ENCODE measurements around the gene AGK.

Gene AGK, protein sequence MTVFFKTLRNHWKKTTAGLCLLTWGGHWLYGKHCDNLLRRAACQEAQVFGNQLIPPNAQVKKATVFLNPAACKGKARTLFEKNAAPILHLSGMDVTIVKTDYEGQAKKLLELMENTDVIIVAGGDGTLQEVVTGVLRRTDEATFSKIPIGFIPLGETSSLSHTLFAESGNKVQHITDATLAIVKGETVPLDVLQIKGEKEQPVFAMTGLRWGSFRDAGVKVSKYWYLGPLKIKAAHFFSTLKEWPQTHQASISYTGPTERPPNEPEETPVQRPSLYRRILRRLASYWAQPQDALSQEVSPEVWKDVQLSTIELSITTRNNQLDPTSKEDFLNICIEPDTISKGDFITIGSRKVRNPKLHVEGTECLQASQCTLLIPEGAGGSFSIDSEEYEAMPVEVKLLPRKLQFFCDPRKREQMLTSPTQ

DNA sequence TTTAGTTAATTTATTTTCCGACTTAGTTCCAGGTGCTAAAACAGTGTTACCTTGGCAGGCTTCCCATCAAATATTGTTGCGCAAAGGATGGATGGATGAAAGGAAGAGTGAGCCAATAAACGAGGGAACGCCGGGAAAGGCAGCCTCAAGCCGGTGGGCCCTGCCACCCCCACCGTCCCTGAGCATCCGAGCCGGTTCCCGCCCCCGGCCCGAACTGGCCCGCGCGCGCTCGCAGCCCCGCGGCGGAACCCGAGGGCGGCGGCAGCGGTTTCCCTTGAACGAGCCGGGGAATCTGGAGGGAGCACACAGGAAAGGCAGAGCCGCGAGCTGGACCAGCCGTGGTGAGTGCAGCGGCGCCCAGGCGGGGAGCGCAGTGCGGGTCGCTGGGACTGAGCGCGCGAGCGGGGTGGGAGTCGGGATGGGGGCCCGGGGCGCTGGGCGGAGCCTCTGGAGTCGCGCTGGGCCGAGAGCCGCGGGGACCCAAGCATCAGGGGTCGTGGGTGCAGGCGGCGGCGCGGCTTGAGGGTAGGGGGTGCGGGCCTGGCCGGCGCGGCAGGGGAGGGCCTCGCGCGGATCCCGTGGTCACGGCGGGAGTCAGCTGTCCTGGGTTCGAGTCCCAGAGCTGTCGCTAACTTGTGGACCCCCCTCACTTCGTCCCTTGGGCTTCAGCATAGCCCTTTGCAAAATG lies at the start of gene AGK:
TSS of gene AGK (plus strand) at position 317 of the 688 bp plus-strand sequence. CDS start 4,057 bp downstream, outside the sequence.
- Histone ChIP-seq H3K9me3 (ENCODE audit: control insufficient read depth, insufficient read depth, low read length) (no peaks in the 10 kb centered on the region), H3K27ac (ENCODE audit: low read depth, low read length) (peak within 1 kb of the TSS; percentile 11), H3K4me1 (ENCODE audit: control insufficient read depth, insufficient read depth, low read length) (peaks cover 12% of the 10 kb centered on the region; the same call in 1 of the 2 replicates), H3K27me3 (ENCODE audit: control insufficient read depth, insufficient read depth, low read length) (no peaks in the 10 kb centered on the region), H3K4me3 (ENCODE audit: low read depth, low read length) (peak within 1 kb of the TSS; percentile 86), H3K9ac (ENCODE audit: low read depth, low read length) (peak within 1 kb of the TSS; percentile 58; the same call in 1 of the 2 replicates), H3K36me3 (ENCODE audit: control insufficient read depth, insufficient read depth, low read length) (peaks cover 15% of the 10 kb centered on the region)

DNA sequence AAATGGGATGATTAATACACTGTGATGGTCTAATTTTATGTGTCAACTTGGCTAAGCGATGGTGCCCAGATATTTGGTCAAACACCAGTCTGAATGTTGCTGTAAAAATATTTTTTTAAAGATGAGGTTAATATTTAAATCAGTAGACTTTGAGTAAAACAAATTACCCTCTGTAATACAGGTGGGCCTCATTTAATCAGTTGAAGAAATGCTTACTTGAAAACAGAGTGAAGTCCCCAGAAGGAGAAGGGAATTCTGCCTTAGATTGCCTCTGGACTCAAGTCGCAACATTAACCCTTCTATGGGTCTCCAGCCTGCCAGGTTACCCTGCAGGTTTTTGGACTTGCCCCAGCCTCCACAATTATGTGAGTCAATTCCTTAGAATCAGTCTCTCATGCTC lies 49.8 kb upstream of the AGK start:
- H3K27me3 ChIP-seq (ENCODE audit: control insufficient read depth, insufficient read depth, low read length): no peaks in the 10 kb centered on the region

DNA sequence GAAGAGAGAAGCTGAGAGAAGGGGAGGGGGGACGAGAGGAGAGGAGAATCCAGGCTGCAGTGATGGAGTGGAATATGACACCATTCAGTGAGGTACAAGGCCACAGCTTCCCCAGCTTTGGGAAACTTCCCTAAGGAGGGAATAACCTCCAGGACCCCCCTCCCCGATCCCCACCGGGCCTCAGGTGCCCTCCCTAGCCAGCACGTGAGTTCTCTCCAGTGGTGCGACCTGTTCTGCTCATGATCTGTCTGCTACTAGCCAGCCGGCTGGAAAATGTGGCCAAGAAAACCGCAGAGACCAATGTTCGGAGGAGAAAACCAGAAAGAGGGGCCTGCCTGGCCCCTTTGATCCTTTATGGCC lies 39.9 kb upstream of the AGK start:
- H3K9ac ChIP-seq (ENCODE audit: low read depth, low read length): peak overlapping the region; percentile 2
- no peak overlapping the region for H3K27ac ChIP-seq (ENCODE audit: low read depth, low read length)
- no peaks in the 10 kb centered on the region for H3K36me3 ChIP-seq (ENCODE audit: control insufficient read depth, insufficient read depth, low read length)
- no peaks in the 10 kb centered on the region for H3K9me3 ChIP-seq (ENCODE audit: control insufficient read depth, insufficient read depth, low read length)
- H3K4me3 ChIP-seq (ENCODE audit: low read depth, low read length): peak overlapping the region; percentile 43
- peaks cover 16% of the 10 kb centered on the region for H3K4me1 ChIP-seq (ENCODE audit: control insufficient read depth, insufficient read depth, low read length)
- peaks cover 17% of the 10 kb centered on the region for H3K27me3 ChIP-seq (ENCODE audit: control insufficient read depth, insufficient read depth, low read length)

More for the DNA sequence above, 49.8 kb upstream of the AGK start:
- H3K36me3 ChIP-seq (ENCODE audit: control insufficient read depth, insufficient read depth, low read length): no peaks in the 10 kb centered on the region
- no peaks in the 10 kb centered on the region for H3K9me3 ChIP-seq (ENCODE audit: control insufficient read depth, insufficient read depth, low read length)
- H3K4me1 ChIP-seq (ENCODE audit: control insufficient read depth, insufficient read depth, low read length): no peaks in the 10 kb centered on the region
- no peak overlapping the region for H3K27ac ChIP-seq (ENCODE audit: low read depth, low read length)
- H3K9ac ChIP-seq (ENCODE audit: low read depth, low read length): no peak overlapping the region
- no peak overlapping the region for H3K4me3 ChIP-seq (ENCODE audit: low read depth, low read length)

DNA sequence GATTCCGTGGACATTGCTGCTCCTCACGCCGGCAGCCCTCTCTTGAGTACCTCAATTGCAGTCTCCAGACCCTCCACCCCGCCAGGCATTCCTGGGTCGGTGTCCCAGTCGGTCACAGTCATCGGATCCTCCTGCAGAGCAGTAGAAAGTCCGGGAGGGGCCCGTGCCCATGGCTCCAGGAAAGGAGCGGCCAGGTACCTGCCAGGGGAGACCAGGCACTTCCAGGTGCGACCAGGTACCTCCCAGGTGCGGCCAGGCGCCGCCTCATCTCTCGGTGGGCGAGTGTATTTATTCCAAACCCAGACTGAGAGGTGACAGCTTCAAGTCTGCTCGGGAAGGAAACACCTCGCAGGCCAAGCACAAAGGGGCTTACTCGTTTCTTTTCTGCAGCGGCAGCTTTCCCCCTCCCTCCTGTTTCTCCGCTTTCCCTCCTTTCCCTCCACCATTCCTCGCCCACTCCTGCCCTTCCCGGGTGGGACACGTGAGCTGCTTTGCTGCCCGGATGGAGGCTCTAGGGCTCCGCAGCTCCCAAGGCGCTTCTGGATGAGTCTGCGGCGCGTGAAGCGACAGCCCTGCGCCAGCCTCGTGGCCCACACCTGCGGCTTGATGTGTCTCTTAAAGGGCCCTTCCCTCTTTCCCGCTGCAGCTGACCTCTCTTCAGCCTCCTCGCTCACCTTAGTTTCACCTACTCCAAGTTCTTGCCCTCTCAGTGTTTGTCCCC lies 39.4 kb upstream of the AGK start:
- peaks cover 16% of the 10 kb centered on the region for H3K4me1 ChIP-seq (ENCODE audit: control insufficient read depth, insufficient read depth, low read length)
- H3K9me3 ChIP-seq (ENCODE audit: control insufficient read depth, insufficient read depth, low read length): no peaks in the 10 kb centered on the region
- no peaks in the 10 kb centered on the region for H3K36me3 ChIP-seq (ENCODE audit: control insufficient read depth, insufficient read depth, low read length)
- H3K27ac ChIP-seq (ENCODE audit: low read depth, low read length): no peak overlapping the region
- peak overlapping the region; percentile 43 for H3K4me3 ChIP-seq (ENCODE audit: low read depth, low read length)
- H3K27me3 ChIP-seq (ENCODE audit: control insufficient read depth, insufficient read depth, low read length): peaks cover 17% of the 10 kb centered on the region
- peak overlapping the region; percentile 2 for H3K9ac ChIP-seq (ENCODE audit: low read depth, low read length)

DNA sequence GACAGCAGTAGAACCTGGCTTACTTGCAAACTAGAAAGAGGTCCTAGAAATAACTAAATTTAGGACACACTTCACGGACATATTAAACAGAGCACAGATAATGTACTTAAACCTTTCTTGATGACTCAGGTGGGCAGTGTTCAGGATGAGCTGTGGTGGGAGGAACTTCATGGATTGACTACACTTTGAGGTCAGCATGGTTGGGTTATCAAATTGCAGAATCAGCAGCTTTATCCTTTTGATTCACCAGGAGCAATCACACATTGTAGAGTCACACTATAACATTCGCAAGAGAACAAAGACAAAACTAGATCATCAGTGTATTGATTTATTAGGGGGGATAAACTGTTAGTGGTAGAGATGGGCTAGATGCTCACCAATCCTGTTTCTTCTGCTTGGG lies 38.6 kb upstream of the AGK start:
- Histone ChIP-seq H3K27me3 (ENCODE audit: control insufficient read depth, insufficient read depth, low read length) (peaks cover 17% of the 10 kb centered on the region), H3K9me3 (ENCODE audit: control insufficient read depth, insufficient read depth, low read length) (no peaks in the 10 kb centered on the region), H3K27ac (ENCODE audit: low read depth, low read length) (no peak overlapping the region), H3K4me3 (ENCODE audit: low read depth, low read length) (no peak overlapping the region), H3K4me1 (ENCODE audit: control insufficient read depth, insufficient read depth, low read length) (peaks cover 16% of the 10 kb centered on the region), H3K9ac (ENCODE audit: low read depth, low read length) (no peak overlapping the region), H3K36me3 (ENCODE audit: control insufficient read depth, insufficient read depth, low read length) (no peaks in the 10 kb centered on the region)

DNA sequence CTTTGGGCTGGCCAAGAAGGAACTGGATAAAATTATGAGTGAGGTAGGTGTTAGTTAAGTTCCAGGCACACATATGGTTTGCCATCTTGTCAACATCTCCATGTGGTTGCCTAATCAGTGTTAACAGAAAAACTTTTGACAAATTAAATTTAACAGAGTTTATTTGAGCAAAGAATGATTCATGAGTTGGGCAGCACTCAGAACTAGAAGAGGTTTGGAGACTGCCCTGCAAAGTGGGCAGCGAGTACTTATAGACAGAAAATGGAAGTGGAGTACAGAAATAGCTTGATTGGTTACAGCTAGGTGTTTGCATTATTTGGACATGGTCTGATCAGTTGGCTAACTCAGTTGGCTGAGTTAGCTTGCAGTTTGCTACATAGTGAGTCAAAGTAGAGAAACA lies 37.5 kb upstream of the AGK start:
- no peak overlapping the region for H3K27ac ChIP-seq (ENCODE audit: low read depth, low read length)
- H3K9me3 ChIP-seq (ENCODE audit: control insufficient read depth, insufficient read depth, low read length): no peaks in the 10 kb centered on the region
- H3K4me1 ChIP-seq (ENCODE audit: control insufficient read depth, insufficient read depth, low read length): peaks cover 16% of the 10 kb centered on the region
- no peak overlapping the region for H3K9ac ChIP-seq (ENCODE audit: low read depth, low read length)
- no peaks in the 10 kb centered on the region for H3K36me3 ChIP-seq (ENCODE audit: control insufficient read depth, insufficient read depth, low read length)
- H3K27me3 ChIP-seq (ENCODE audit: control insufficient read depth, insufficient read depth, low read length): peaks cover 17% of the 10 kb centered on the region
- no peak overlapping the region for H3K4me3 ChIP-seq (ENCODE audit: low read depth, low read length)

DNA sequence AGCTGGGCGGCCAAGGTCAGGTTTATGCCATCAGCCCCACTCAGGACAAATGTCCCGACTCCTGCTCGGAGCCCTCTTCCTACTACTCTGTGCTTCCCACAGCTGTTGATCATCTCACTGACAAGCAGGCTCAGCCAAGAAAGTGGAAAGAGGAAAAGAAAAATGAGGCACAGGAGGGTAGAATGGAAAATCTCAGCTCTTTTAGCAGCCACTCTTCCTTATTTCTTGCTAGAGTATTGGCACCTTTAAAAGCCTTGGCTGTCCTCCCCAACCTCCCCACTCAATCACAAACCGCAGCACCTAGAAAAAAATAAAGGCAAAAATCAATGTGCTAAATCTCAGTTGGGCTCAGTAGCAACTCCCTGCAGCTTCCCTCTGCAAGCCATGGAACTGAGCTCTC lies 35.3 kb upstream of the AGK start:
- no peak overlapping the region for H3K4me3 ChIP-seq (ENCODE audit: low read depth, low read length)
- H3K4me1 ChIP-seq (ENCODE audit: control insufficient read depth, insufficient read depth, low read length): peaks cover 12% of the 10 kb centered on the region
- no peak overlapping the region for H3K9ac ChIP-seq (ENCODE audit: low read depth, low read length)
- peaks cover 17% of the 10 kb centered on the region for H3K27me3 ChIP-seq (ENCODE audit: control insufficient read depth, insufficient read depth, low read length)
- H3K27ac ChIP-seq (ENCODE audit: low read depth, low read length): no peak overlapping the region
- no peaks in the 10 kb centered on the region for H3K9me3 ChIP-seq (ENCODE audit: control insufficient read depth, insufficient read depth, low read length)
- H3K36me3 ChIP-seq (ENCODE audit: control insufficient read depth, insufficient read depth, low read length): no peaks in the 10 kb centered on the region

DNA sequence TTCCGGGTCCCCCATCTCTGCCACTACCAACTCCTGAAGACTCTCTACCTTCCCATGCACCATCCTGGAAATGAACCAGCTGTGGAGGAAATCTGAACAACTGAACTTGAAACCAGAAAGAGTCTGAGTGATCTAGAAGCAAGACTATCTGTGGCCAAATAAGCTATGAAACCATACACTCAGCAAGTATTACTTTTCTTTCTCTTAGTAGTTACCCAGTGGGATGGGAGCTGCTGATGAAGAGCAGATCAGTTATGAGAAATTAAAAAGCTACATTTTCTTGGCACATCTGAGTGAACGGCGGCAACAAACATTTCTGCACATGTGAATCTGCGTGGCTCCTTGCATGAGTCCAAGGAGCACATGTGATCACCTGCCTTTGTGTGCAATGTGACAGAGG lies 31.6 kb upstream of the AGK start:
- Histone ChIP-seq H3K4me1 (ENCODE audit: control insufficient read depth, insufficient read depth, low read length) (no peaks in the 10 kb centered on the region), H3K36me3 (ENCODE audit: control insufficient read depth, insufficient read depth, low read length) (no peaks in the 10 kb centered on the region), H3K9ac (ENCODE audit: low read depth, low read length) (no peak overlapping the region), H3K27ac (ENCODE audit: low read depth, low read length) (no peak overlapping the region), H3K27me3 (ENCODE audit: control insufficient read depth, insufficient read depth, low read length) (no peaks in the 10 kb centered on the region), H3K4me3 (ENCODE audit: low read depth, low read length) (no peak overlapping the region), H3K9me3 (ENCODE audit: control insufficient read depth, insufficient read depth, low read length) (no peaks in the 10 kb centered on the region)

DNA sequence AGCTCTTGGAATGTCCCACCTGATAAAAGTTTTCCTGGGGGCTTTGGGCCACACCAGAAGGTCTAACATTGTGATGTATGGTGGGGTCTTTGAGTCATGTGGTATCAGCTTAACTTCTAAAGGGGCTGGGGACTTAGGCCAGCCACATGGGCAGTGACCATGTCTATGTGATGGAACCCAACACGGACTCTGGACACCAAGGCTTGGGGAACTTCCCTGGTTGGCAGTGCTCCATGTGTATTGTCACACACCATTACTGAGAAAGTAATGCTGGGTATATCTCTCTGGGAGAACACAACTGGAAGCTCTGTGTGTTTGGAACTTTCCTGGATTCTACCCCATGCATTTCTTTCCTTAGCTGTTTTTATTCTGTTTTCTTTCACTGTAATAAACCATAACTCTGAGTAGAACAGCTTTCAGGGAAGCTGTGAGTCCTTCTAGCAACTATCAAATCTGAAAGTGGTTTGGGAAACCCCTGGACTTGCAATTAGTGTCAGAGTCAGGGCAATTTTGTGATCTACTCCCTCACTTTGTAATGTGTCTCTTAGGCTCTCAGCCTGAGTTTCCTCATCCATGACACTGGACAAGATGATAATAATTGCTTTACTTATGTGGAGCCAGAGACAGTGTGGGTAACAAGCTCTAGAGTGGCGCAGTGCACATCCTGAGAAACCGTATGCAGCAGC lies 28.4 kb upstream of the AGK start:
- Histone ChIP-seq H3K27me3 (ENCODE audit: control insufficient read depth, insufficient read depth, low read length) (no peaks in the 10 kb centered on the region), H3K9ac (ENCODE audit: low read depth, low read length) (no peak overlapping the region), H3K36me3 (ENCODE audit: control insufficient read depth, insufficient read depth, low read length) (no peaks in the 10 kb centered on the region), H3K9me3 (ENCODE audit: control insufficient read depth, insufficient read depth, low read length) (no peaks in the 10 kb centered on the region), H3K27ac (ENCODE audit: low read depth, low read length) (no peak overlapping the region), H3K4me3 (ENCODE audit: low read depth, low read length) (no peak overlapping the region), H3K4me1 (ENCODE audit: control insufficient read depth, insufficient read depth, low read length) (peaks cover 5% of the 10 kb centered on the region; the same call in 1 of the 2 replicates)

DNA sequence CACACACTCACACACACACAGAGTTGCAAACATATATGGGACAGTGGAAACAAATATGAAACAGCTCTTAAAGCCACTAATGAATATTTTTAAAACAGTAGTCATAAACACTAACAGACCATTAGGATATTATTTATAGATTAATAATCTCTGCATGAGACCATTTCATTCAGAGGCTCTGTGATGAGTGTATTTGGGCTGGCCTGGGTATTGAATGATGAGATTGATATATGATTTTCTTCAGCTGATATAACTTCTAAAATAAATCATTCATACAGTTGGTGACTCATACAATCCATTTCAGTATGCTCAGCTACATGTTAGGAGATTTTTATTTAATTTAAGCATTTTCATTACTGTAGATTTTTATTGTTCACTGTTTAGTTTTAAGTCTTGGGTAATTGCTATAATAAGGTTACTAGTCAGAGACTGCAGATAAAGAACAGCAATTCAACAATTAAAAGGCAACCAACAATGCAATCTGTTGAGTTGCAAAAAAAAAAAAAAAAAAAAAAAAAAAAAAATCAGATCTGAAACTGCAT lies 25.2 kb upstream of the AGK start:
- no peak overlapping the region for H3K4me3 ChIP-seq (ENCODE audit: low read depth, low read length)
- no peak overlapping the region for H3K9ac ChIP-seq (ENCODE audit: low read depth, low read length)

More for the DNA sequence above, 25.2 kb upstream of the AGK start:
- peaks cover 5% of the 10 kb centered on the region; the same call in 1 of the 2 replicates for H3K4me1 ChIP-seq (ENCODE audit: control insufficient read depth, insufficient read depth, low read length)
- no peak overlapping the region for H3K27ac ChIP-seq (ENCODE audit: low read depth, low read length)
- H3K27me3 ChIP-seq (ENCODE audit: control insufficient read depth, insufficient read depth, low read length): no peaks in the 10 kb centered on the region
- H3K36me3 ChIP-seq (ENCODE audit: control insufficient read depth, insufficient read depth, low read length): no peaks in the 10 kb centered on the region
- H3K9me3 ChIP-seq (ENCODE audit: control insufficient read depth, insufficient read depth, low read length): no peaks in the 10 kb centered on the region

Data from HUES48 (cell line).